HEK293 (cell line): ENCODE measurements around the gene HCN4.

Experiments used
- CTCF ChIA-PET: fragments of 350-600 bp; formaldehyde crosslinking; extraction: SDS; loops from one replicate; lab custom pipeline; 2021; ENCODE audit warnings: antibody characterized with exemption; lab: Yijun Ruan, JAX
- POLR2A ChIA-PET: fragments of 300-600 bp; formaldehyde crosslinking; extraction: SDS; loops from one replicate; lab custom pipeline; 2020; ENCODE audit warnings: antibody characterized with exemption, inconsistent platforms; lab: Yijun Ruan, JAX
- H3K27ac ChIP-seq: fragments of 200-500 bp; sonication (Bioruptor generic); 2 replicates; pipeline ENCODE4 v1.5.1; 2014; ENCODE audit warnings: low read depth, low read length, control low read depth, inconsistent platforms; ENCODE audit errors: extremely low read depth
- H3K36me3 ChIP-seq, 2 experiments: fragments of 200-500 bp in 1 of 2; sonication (Bioruptor generic) in 1 of 2; 1 replicate in 1 of 2; 2 replicates in 1 of 2; pipeline ENCODE4 v1.5.1; 2014 to 2017; ENCODE audit warnings: inconsistent platforms in 2 of 2, low read length in 2 of 2; ENCODE audit not compliant: control insufficient read depth in 2 of 2, insufficient read depth in 1 of 2
- H3K4me1 ChIP-seq: fragments of 200-500 bp; sonication (Bioruptor generic); 2 replicates; pipeline ENCODE4 v1.5.1; 2014; ENCODE audit warnings: mild to moderate bottlenecking, low read length, inconsistent platforms; ENCODE audit not compliant: control insufficient read depth, insufficient read depth
- H3K4me3 ChIP-seq: 2 replicates; pipeline ENCODE4 v1.5.1; 2011; ENCODE audit warnings: low read depth, mild to moderate bottlenecking, control low read depth, low read length, moderate library complexity
- H3K9me3 ChIP-seq: fragments of 200-500 bp; sonication (Bioruptor generic); 2 replicates; pipeline ENCODE4 v1.5.1; 2014; ENCODE audit warnings: low read depth, low read length, inconsistent platforms; ENCODE audit not compliant: control insufficient read depth, insufficient read depth
- GLI4 ChIP-seq: fragments of 450-650 bp; formaldehyde crosslinking; IDR thresholded peaks from 2 replicates; pipeline ENCODE4 v1.5.1; 2016; ENCODE audit warnings: missing biosample characterization, missing genetic modification characterization
- HOXA7 ChIP-seq: sonication (generic); formaldehyde crosslinking; IDR thresholded peaks from 2 replicates; pipeline ENCODE4 v1.8.1; 2022; ENCODE audit warnings: missing genetic modification reagents, borderline replicate concordance
- RBAK ChIP-seq: fragments of 450-650 bp; formaldehyde crosslinking; IDR thresholded peaks from 2 replicates; pipeline ENCODE4 v1.5.1; 2016; ENCODE audit warnings: missing biosample characterization, missing genetic modification characterization
- WT1 ChIP-seq: fragments of 450-650 bp; formaldehyde crosslinking; IDR thresholded peaks from 2 replicates; pipeline ENCODE4 v1.5.1; 2016; ENCODE audit warnings: missing biosample characterization, missing genetic modification characterization
- ZBTB20 ChIP-seq: fragments of 450-650 bp; formaldehyde crosslinking; IDR thresholded peaks from 2 replicates; pipeline ENCODE4 v1.5.1; 2016; ENCODE audit warnings: missing biosample characterization, missing genetic modification characterization
- ZBTB44 ChIP-seq: fragments of 450-650 bp; IDR thresholded peaks from 2 replicates; pipeline ENCODE4 v1.5.1; 2018; ENCODE audit warnings: missing biosample characterization, mild to moderate bottlenecking, missing genetic modification characterization
- ZBTB6 ChIP-seq: fragments of 450-650 bp; formaldehyde crosslinking; IDR thresholded peaks from 2 replicates; pipeline ENCODE4 v1.5.1; 2017; ENCODE audit warnings: missing biosample characterization, missing genetic modification characterization
- ZBTB8A ChIP-seq: fragments of 450-650 bp; formaldehyde crosslinking; IDR thresholded peaks from 2 replicates; pipeline ENCODE4 v1.5.1; 2016; ENCODE audit warnings: missing biosample characterization, missing genetic modification characterization
- ZFHX2 ChIP-seq: fragments of 450-650 bp; formaldehyde crosslinking; conservative IDR thresholded peaks from 2 replicates; pipeline ENCODE4 v1.5.1; 2016; ENCODE audit warnings: missing biosample characterization, missing genetic modification characterization
- ZFP41 ChIP-seq: fragments of 450-650 bp; formaldehyde crosslinking; IDR thresholded peaks from 2 replicates; pipeline ENCODE4 v1.5.1; 2016; ENCODE audit warnings: missing biosample characterization, missing genetic modification characterization, borderline replicate concordance
- ZNF112 ChIP-seq: fragments of 450-650 bp; formaldehyde crosslinking; IDR thresholded peaks from 2 replicates; pipeline ENCODE4 v1.5.0; 2017; ENCODE audit warnings: missing biosample characterization, missing genetic modification characterization
- ZNF114 ChIP-seq: fragments of 450-650 bp; formaldehyde crosslinking; IDR thresholded peaks from 2 replicates; pipeline ENCODE4 v1.5.0; 2017; ENCODE audit warnings: missing biosample characterization, missing genetic modification characterization
- ZNF138 ChIP-seq: fragments of 450-650 bp; formaldehyde crosslinking; IDR thresholded peaks from 2 replicates; pipeline ENCODE4 v1.5.1; 2016; ENCODE audit warnings: missing biosample characterization, missing genetic modification characterization, borderline replicate concordance
- ZNF157 ChIP-seq: fragments of 450-650 bp; formaldehyde crosslinking; IDR thresholded peaks from 2 replicates; pipeline ENCODE4 v1.5.1; 2016; ENCODE audit warnings: missing biosample characterization, missing genetic modification characterization
- ZNF23 ChIP-seq: fragments of 450-650 bp; formaldehyde crosslinking; IDR thresholded peaks from 2 replicates; pipeline ENCODE4 v1.5.1; 2016; ENCODE audit warnings: missing biosample characterization, missing genetic modification characterization, borderline replicate concordance
- ZNF24 ChIP-seq: fragments of 450-650 bp; formaldehyde crosslinking; IDR thresholded peaks from 2 replicates; pipeline ENCODE4 v1.5.1; 2016; ENCODE audit warnings: missing biosample characterization, missing genetic modification characterization
- ZNF280C ChIP-seq: fragments of 450-650 bp; formaldehyde crosslinking; IDR thresholded peaks from 2 replicates; pipeline ENCODE4 v1.5.1; 2016; ENCODE audit warnings: missing biosample characterization, missing genetic modification characterization
- ZNF350 ChIP-seq: fragments of 450-650 bp; formaldehyde crosslinking; IDR thresholded peaks from 2 replicates; pipeline ENCODE4 v1.5.0; 2017; ENCODE audit warnings: missing biosample characterization, mild to moderate bottlenecking, missing genetic modification characterization
- ZNF416 ChIP-seq: fragments of 450-650 bp; formaldehyde crosslinking; IDR thresholded peaks from 2 replicates; pipeline ENCODE4 v1.5.1; 2016; ENCODE audit warnings: missing biosample characterization, missing genetic modification characterization
- ZNF426 ChIP-seq: fragments of 450-650 bp; formaldehyde crosslinking; IDR thresholded peaks from 2 replicates; pipeline ENCODE4 v1.5.1; 2017; ENCODE audit warnings: missing biosample characterization, missing genetic modification characterization, mild to moderate bottlenecking, inconsistent platforms, moderate library complexity
- ZNF513 ChIP-seq: fragments of 450-650 bp; IDR thresholded peaks from 2 replicates; pipeline ENCODE4 v1.5.1; 2018; ENCODE audit warnings: missing biosample characterization, missing genetic modification characterization
- ZNF561 ChIP-seq: fragments of 450-650 bp; IDR thresholded peaks from 2 replicates; pipeline ENCODE4 v1.5.1; 2018; ENCODE audit warnings: missing biosample characterization, missing genetic modification characterization, borderline replicate concordance
- ZNF621 ChIP-seq: fragments of 450-650 bp; formaldehyde crosslinking; IDR thresholded peaks from 2 replicates; pipeline ENCODE4 v1.5.1; 2017; ENCODE audit warnings: missing biosample characterization, missing genetic modification characterization
- ZNF654 ChIP-seq: fragments of 450-650 bp; formaldehyde crosslinking; IDR thresholded peaks from 2 replicates; pipeline ENCODE4 v1.5.1; 2016; ENCODE audit warnings: low read depth, missing biosample characterization, missing genetic modification characterization
- ZNF692 ChIP-seq: fragments of 450-650 bp; formaldehyde crosslinking; IDR thresholded peaks from 2 replicates; pipeline ENCODE4 v1.5.1; 2016; ENCODE audit warnings: missing biosample characterization, missing genetic modification characterization
- ZNF701 ChIP-seq: fragments of 450-650 bp; formaldehyde crosslinking; IDR thresholded peaks from 2 replicates; pipeline ENCODE4 v1.5.1; 2016; ENCODE audit warnings: missing biosample characterization, missing genetic modification characterization
- ZNF776 ChIP-seq: fragments of 450-650 bp; formaldehyde crosslinking; IDR thresholded peaks from 2 replicates; pipeline ENCODE4 v1.5.0; 2017; ENCODE audit warnings: missing biosample characterization, missing genetic modification characterization, borderline replicate concordance
- ZNF785 ChIP-seq: fragments of 450-650 bp; formaldehyde crosslinking; IDR thresholded peaks from 2 replicates; pipeline ENCODE4 v1.5.1; 2016; ENCODE audit warnings: missing biosample characterization, missing genetic modification characterization
- ZNF792 ChIP-seq: fragments of 450-650 bp; formaldehyde crosslinking; IDR thresholded peaks from 2 replicates; pipeline ENCODE4 v1.5.1; 2016; ENCODE audit warnings: missing biosample characterization, missing genetic modification characterization
- ZNF830 ChIP-seq: fragments of 450-650 bp; IDR thresholded peaks from 2 replicates; pipeline ENCODE4 v1.5.0; 2018; ENCODE audit warnings: missing biosample characterization, missing genetic modification characterization, low read depth, mild to moderate bottlenecking, moderate library complexity
- ZNF843 ChIP-seq: fragments of 450-650 bp; formaldehyde crosslinking; IDR thresholded peaks from 2 replicates; pipeline ENCODE4 v1.5.1; 2016; ENCODE audit warnings: missing biosample characterization, missing genetic modification characterization
- ZSCAN16 ChIP-seq: fragments of 450-650 bp; formaldehyde crosslinking; IDR thresholded peaks from 2 replicates; pipeline ENCODE4 v1.5.1; 2016; ENCODE audit warnings: missing biosample characterization, missing genetic modification characterization

The HCN4 gene

GRCh38 chr15:73394782-73395181 is 26.0 kb upstream of the HCN4 start:
- H3K36me3 ChIP-seq, result no peaks in the 10 kb centered on the region
- no peak overlapping the region for H3K27ac ChIP-seq
- no peaks in the 10 kb centered on the region for H3K4me1 ChIP-seq
- ChIA-PET POLR2A (no interaction called here), CTCF (no interaction called here)
- H3K9me3 ChIP-seq, result no peaks in the 10 kb centered on the region
- H3K4me3 ChIP-seq, result no peak overlapping the region
- TF ChIP-seq ZNF785 (tag by site-specific recombination) (no peak), ZFHX2 (tag by site-specific recombination) (no peak), ZBTB44 (tag by site-specific recombination) (no peak), ZNF654 (no peak), ZNF692 (tag by site-specific recombination) (no peak), RBAK (tag by site-specific recombination) (no peak), ZNF350 (tag by site-specific recombination) (no peak), ZSCAN16 (no peak), ZNF112 (tag by site-specific recombination) (no peak), ZNF843 (tag by site-specific recombination) (no peak), ZBTB20 (tag by site-specific recombination) (no peak), ZNF23 (tag by site-specific recombination) (no peak), HOXA7 (no peak), GLI4 (no peak), ZNF416 (tag by site-specific recombination) (no peak)
- TF ChIP-seq, all 188 proteins: peak for 0

- CTCF ChIA-PET, result interaction anchor here (0.5 to 1.0 kb wide), 3 partner anchors 52 to 242 kb away, joined by 3 to 4 read pairs (median 3); no protein-coding TSS in a partner anchor
- H3K4me3 ChIP-seq, result no peak overlapping the region
- POLR2A ChIA-PET, result no interaction called here
- no peaks in the 10 kb centered on the region for H3K4me1 ChIP-seq
- H3K27ac ChIP-seq, result no peak overlapping the region
- no peaks in the 10 kb centered on the region for H3K36me3 ChIP-seq
- no peaks in the 10 kb centered on the region for H3K9me3 ChIP-seq
- no peak for TF ChIP-seq ZNF830
- no peak for TF ChIP-seq ZNF776 (tag by site-specific recombination)
- TF ChIP-seq ZNF24 (tag by site-specific recombination), result no peak
- TF ChIP-seq ZBTB8A (tag by site-specific recombination), result no peak
- TF ChIP-seq ZNF621 (tag by site-specific recombination), result no peak
- TF ChIP-seq ZNF426 (tag by site-specific recombination), result no peak
- no peak for TF ChIP-seq ZNF701 (tag by site-specific recombination)
- no peak for TF ChIP-seq ZFP41 (tag by site-specific recombination)
- no peak for TF ChIP-seq ZNF561
- TF ChIP-seq ZNF513, result no peak
- TF ChIP-seq ZBTB6 (tag by site-specific recombination), result no peak
- no peak for TF ChIP-seq ZNF792 (tag by site-specific recombination)
- no peak for TF ChIP-seq WT1 (tag by site-specific recombination)
- TF ChIP-seq ZNF157 (tag by site-specific recombination), result no peak
- no peak for TF ChIP-seq ZNF138 (tag by site-specific recombination)
- no peak for TF ChIP-seq ZNF114 (tag by site-specific recombination)
- TF ChIP-seq ZNF280C (tag by site-specific recombination), result no peak
Measured at GRCh38 chr15:73393336-73393735, 24.6 kb upstream of the HCN4 start.
